Thymus (tissue), 11 donors: ENCODE measurements around the gene UXS1. TPM values are rescaled to one million over a fixed set of nuclear protein-coding genes. Genes with fewer than 3 reads are reported as not detected.

Experiments used
- DNase-seq, 9 donors: peaks; one replicate each; pipeline ENCODE4 v3.0.0-alpha.2; 2013; ENCODE audit warnings: low spot score in 9 of 9, low read depth in 6 of 9, missing footprints in 1 of 9
- H3K27ac ChIP-seq, 2 donors: one replicate each; pipeline ENCODE4 v1.5.1; 2013; ENCODE audit warnings: control low read depth in 1 of 2, low read depth in 1 of 2, low read length in 1 of 2, mild to moderate bottlenecking in 1 of 2, moderate library complexity in 1 of 2
- H3K27me3 ChIP-seq, 2 donors: one replicate each; pipeline ENCODE4 v1.5.1; 2013; ENCODE audit warnings: low read length in 1 of 2; ENCODE audit not compliant: control insufficient read depth in 2 of 2, insufficient read depth in 1 of 2
- H3K36me3 ChIP-seq, 2 donors: one replicate each; pipeline ENCODE4 v1.5.1; 2013; ENCODE audit warnings: low read length in 1 of 2, mild to moderate bottlenecking in 1 of 2, moderate library complexity in 1 of 2; ENCODE audit not compliant: control insufficient read depth in 2 of 2, insufficient read depth in 2 of 2
- H3K4me1 ChIP-seq, 2 donors: one replicate each; pipeline ENCODE4 v1.5.1; 2013; ENCODE audit warnings: low read length in 2 of 2; ENCODE audit not compliant: control insufficient read depth in 2 of 2, insufficient read depth in 2 of 2
- H3K4me3 ChIP-seq, 2 donors: one replicate each; pipeline ENCODE4 v1.5.1; 2013; ENCODE audit warnings: low read length in 2 of 2, control low read depth in 1 of 2, mild to moderate bottlenecking in 1 of 2
- H3K9me3 ChIP-seq, 2 donors: one replicate each; pipeline ENCODE4 v1.5.1; 2013; ENCODE audit warnings: low read length in 1 of 2, mild to moderate bottlenecking in 1 of 2; ENCODE audit not compliant: control insufficient read depth in 2 of 2, insufficient read depth in 1 of 2
- WGBS: extraction: QIAGEN DNeasy Blood & Tissue Kit; methylation state at CpG from one replicate; pipeline ENCODE4 v1.1.7; 2013; 5-methylcytosine and 5-hydroxymethylcytosine counted together
- polyA plus RNA-seq: library from polyadenylated mRNA; stranded (reverse); fragments of 200-250 nt; gene quantifications from one replicate; pipeline ENCODE4 v1.2.3, GENCODE V29; 2013
- total RNA-seq: library from RNA; stranded (reverse); fragments of 120-200 nt; gene quantifications from one replicate; pipeline ENCODE4 v1.2.4, GENCODE V29; 2013
- donor health status: healthy.

UXS1 gene
- total and polyA plus RNA-seq, 2 donors = 21.6 to 31.4 TPM

DNA sequence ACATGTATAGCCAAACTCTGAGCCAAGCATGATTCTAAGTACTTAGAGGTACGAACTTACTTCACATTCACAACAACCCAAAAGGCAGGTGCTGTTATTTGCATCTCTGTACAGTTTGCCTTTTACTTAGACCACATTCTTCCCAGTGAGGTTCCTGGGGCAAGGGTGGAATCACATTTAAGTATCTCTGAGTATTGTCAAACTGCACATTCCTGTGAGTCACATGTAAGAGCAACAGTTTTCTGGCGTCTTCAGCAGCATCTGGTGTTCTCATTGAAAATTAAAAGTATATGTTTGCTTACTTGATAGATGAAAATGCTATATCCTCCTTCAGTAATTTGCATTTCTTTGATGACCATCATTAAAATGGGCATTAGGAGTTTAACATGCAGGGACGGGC, 119.1 kb downstream of the UXS1 start:
- H3K27me3 ChIP-seq = no peaks in the 10 kb centered on the region
- no peak for DNase-seq
- H3K27ac ChIP-seq = no peak overlapping the region
- no peaks in the 10 kb centered on the region for H3K36me3 ChIP-seq
- WGBS = 96% methylated on average over 3 of the region's 3 CpGs
- H3K4me3 ChIP-seq = no peak overlapping the region
- H3K4me1 ChIP-seq = peaks cover 5 to 25% of the 10 kb centered on the region in 2 donors
- peaks cover 0 to 5% of the 10 kb centered on the region in 2 donors for H3K9me3 ChIP-seq

- H3K27ac ChIP-seq = peak overlapping the region in 1 of 2 donors; percentile 33
- H3K36me3 ChIP-seq = no peaks in the 10 kb centered on the region
- peaks cover 0 to 5% of the 10 kb centered on the region in 2 donors for H3K9me3 ChIP-seq
- H3K4me3 ChIP-seq = no peak overlapping the region
- no peaks in the 10 kb centered on the region for H3K27me3 ChIP-seq
- DNase-seq = peak in 2 of 9 donors; percentile 42 to 64
- WGBS = 74% methylated on average over 17 of the region's 17 CpGs
- peaks cover 5 to 25% of the 10 kb centered on the region in 2 donors for H3K4me1 ChIP-seq
These were observed 120.3 kb downstream of the UXS1 start for GRCh38 chr2:106073678-106074406.

- H3K27ac ChIP-seq = no peak overlapping the region
- H3K36me3 ChIP-seq = no peaks in the 10 kb centered on the region
- DNase-seq = no peak
- H3K4me3 ChIP-seq = no peak overlapping the region
- 99% methylated on average over 4 of the region's 4 CpGs for WGBS
- peaks cover 3 to 16% of the 10 kb centered on the region in 2 donors for H3K27me3 ChIP-seq
- peaks cover 10 to 23% of the 10 kb centered on the region in 2 donors for H3K4me1 ChIP-seq
- H3K9me3 ChIP-seq = peaks cover 0 to 5% of the 10 kb centered on the region in 2 donors
These were observed 123.9 kb downstream of the UXS1 start for GRCh38 chr2:106070181-106070580.

GRCh38 chr2:106068451-106068850, 125.7 kb downstream of the UXS1 start:
- DNase-seq = no peak
- Histone ChIP-seq H3K4me3 (no peak overlapping the region), H3K27me3 (peaks cover 3 to 25% of the 10 kb centered on the region in 2 donors), H3K36me3 (no peaks in the 10 kb centered on the region), H3K4me1 (peaks cover 8 to 18% of the 10 kb centered on the region in 2 donors), H3K9me3 (no peaks in the 10 kb centered on the region), H3K27ac (no peak overlapping the region)
- WGBS = 95% methylated on average over 4 of the region's 4 CpGs

DNA sequence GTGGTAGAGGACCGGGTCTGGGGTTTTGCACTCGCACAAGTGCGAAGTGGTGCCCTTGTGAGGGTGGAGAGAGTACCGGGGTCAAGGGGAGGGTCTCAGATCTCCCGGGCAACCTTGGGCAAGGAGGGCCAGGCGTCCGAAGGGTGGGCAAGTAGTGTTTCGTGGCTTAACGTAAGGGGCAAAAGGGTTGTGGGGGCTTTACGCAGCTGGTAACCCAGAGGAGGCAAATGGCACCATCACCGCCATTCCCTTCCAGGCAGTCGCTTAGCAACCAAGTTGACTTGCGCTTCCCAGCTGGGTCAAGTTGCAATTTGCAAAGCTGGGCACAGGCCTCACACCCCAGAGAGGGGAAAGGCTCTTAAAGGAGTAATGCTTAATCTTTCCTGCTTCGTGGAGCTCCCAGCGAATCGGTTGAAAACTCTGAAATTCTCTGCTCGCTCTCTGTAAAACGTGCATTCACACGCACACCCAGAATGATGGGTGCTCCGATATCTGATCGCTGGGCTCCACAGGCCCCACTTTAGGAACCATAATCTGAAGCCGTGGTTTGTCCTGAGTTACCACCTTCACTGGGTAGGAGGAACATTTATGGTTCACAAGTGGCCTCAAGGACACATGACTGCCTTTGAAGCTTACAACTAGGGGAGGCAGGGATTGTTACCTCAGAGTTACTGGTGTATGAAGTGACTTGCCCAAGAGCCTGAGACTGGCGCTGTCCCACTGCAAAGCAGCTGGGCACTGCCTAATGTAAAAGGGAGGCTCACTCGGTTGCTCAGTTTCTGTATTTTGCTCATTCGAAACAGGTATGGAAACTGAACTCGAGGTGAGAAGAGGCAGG, 127.9 kb downstream of the UXS1 start:
- Histone ChIP-seq H3K4me3 (peak overlapping the region in 1 of 2 donors; percentile 47), H3K27me3 (peaks cover 3 to 25% of the 10 kb centered on the region in 2 donors), H3K27ac (no peak overlapping the region), H3K4me1 (peaks cover 8 to 12% of the 10 kb centered on the region in 2 donors), H3K36me3 (no peaks in the 10 kb centered on the region), H3K9me3 (no peaks in the 10 kb centered on the region)
- no peak for DNase-seq
- WGBS = 53% methylated on average over 26 of the region's 26 CpGs

GRCh38 chr2:106065268-106065982, 128.7 kb downstream of the UXS1 start:
- 4% methylated on average over 68 of the region's 68 CpGs for WGBS
- H3K4me3 ChIP-seq = peak overlapping the region; percentile 19 to 47
- no peaks in the 10 kb centered on the region for H3K36me3 ChIP-seq
- H3K4me1 ChIP-seq = peaks cover 8 to 12% of the 10 kb centered on the region in 2 donors
- H3K27ac ChIP-seq = no peak overlapping the region
- peaks cover 3 to 25% of the 10 kb centered on the region in 2 donors for H3K27me3 ChIP-seq
- H3K9me3 ChIP-seq = no peaks in the 10 kb centered on the region
- peak in 1 of 9 donors; percentile 26 for DNase-seq

GRCh38 chr2:106063181-106063580, 130.9 kb downstream of the UXS1 start:
- Histone ChIP-seq H3K27me3 (peaks cover 3 to 25% of the 10 kb centered on the region in 2 donors), H3K4me1 (peaks cover 8 to 15% of the 10 kb centered on the region in 2 donors), H3K36me3 (no peaks in the 10 kb centered on the region), H3K4me3 (no peak overlapping the region), H3K27ac (no peak overlapping the region), H3K9me3 (no peaks in the 10 kb centered on the region)
- WGBS = 78% methylated on average over 5 of the region's 5 CpGs
- no peak for DNase-seq

DNA sequence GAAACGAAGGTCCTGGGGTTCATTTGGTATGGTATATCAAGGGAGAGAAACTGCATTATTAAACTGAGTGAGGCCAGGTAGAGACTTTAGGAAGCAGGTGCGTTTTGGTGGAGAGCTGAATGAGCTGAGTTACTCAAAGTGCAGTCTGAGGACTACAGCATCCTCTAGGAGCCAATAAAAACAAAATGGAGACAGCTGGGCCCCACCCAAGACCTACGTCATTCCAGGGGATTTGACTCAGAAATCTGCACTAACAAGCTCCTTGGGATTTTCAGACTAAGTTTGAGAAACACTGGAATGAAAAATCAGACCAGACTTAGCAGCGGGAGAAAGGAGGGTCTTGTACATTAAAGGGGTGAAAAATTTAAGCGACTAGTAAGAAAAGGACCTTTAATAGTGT, 131.5 kb downstream of the UXS1 start:
- H3K27me3 ChIP-seq = peaks cover 3 to 25% of the 10 kb centered on the region in 2 donors
- 94% methylated on average over 5 of the region's 5 CpGs for WGBS
- no peak overlapping the region for H3K4me3 ChIP-seq
- H3K27ac ChIP-seq = no peak overlapping the region
- H3K4me1 ChIP-seq = peaks cover 8 to 15% of the 10 kb centered on the region in 2 donors
- no peaks in the 10 kb centered on the region for H3K36me3 ChIP-seq
- no peak for DNase-seq
- H3K9me3 ChIP-seq = no peaks in the 10 kb centered on the region
